GM08714 (cell line): ENCODE results near the gene LKAAEAR1.

Source experiments
- H3K4me3 ChIP-seq: fragments of 200-500 bp; sonication (Bioruptor generic); 2 replicates; pipeline ENCODE4 v1.5.1; 2014; ENCODE audit warnings: mild to moderate bottlenecking, low read length, inconsistent platforms
- ZNF274 ChIP-seq: IDR thresholded peaks from 2 replicates; pipeline ENCODE4 v1.6.1; 2012; ENCODE audit warnings: mild to moderate bottlenecking, low read depth, low read length

The LKAAEAR1 gene

GRCh38 chr20:64106435-64106961, 22.3 kb upstream of the LKAAEAR1 start:
- no peak overlapping the region for H3K4me3 ChIP-seq
- TF ChIP-seq ZNF274, result no peak

GRCh38 chr20:64105846-64106434, 21.7 kb upstream of the LKAAEAR1 start:
- no peak for TF ChIP-seq ZNF274
- H3K4me3 ChIP-seq, result no peak overlapping the region

- TF ChIP-seq ZNF274, result no peak
- H3K4me3 ChIP-seq, result no peak overlapping the region
These were observed 20.7 kb upstream of the LKAAEAR1 start for GRCh38 chr20:64104667-64105451.

GRCh38 chr20:64103871-64104666, 19.9 kb upstream of the LKAAEAR1 start:
- no peak for TF ChIP-seq ZNF274
- no peak overlapping the region for H3K4me3 ChIP-seq

- TF ChIP-seq ZNF274, result no peak
- H3K4me3 ChIP-seq, result no peak overlapping the region
These were observed 18.6 kb upstream of the LKAAEAR1 start for GRCh38 chr20:64102647-64103354.

- H3K4me3 ChIP-seq, result no peak overlapping the region
- TF ChIP-seq ZNF274, result no peak
These were observed 17.8 kb upstream of the LKAAEAR1 start for GRCh38 chr20:64101731-64102621.

GRCh38 chr20:64100946-64101688, 16.9 kb upstream of the LKAAEAR1 start:
- H3K4me3 ChIP-seq, result no peak overlapping the region
- TF ChIP-seq ZNF274, result no peak

GRCh38 chr20:64100566-64100888, 16.3 kb upstream of the LKAAEAR1 start:
- TF ChIP-seq ZNF274, result no peak
- no peak overlapping the region for H3K4me3 ChIP-seq

- H3K4me3 ChIP-seq, result no peak overlapping the region
- no peak for TF ChIP-seq ZNF274
These were observed 15.8 kb upstream of the LKAAEAR1 start for GRCh38 chr20:64099880-64100565.

GRCh38 chr20:64099086-64099786, 15.0 kb upstream of the LKAAEAR1 start:
- no peak for TF ChIP-seq ZNF274
- no peak overlapping the region for H3K4me3 ChIP-seq

GRCh38 chr20:64098471-64099013, 14.3 kb upstream of the LKAAEAR1 start:
- no peak overlapping the region for H3K4me3 ChIP-seq
- TF ChIP-seq ZNF274, result no peak

GRCh38 chr20:64096535-64096934, 12.3 kb upstream of the LKAAEAR1 start:
- H3K4me3 ChIP-seq, result no peak overlapping the region
- TF ChIP-seq ZNF274, result no peak
